GM19463 (cell line): ENCODE measurements around the gene FAM216B.
"Not testable (repeated sequence)": the region's sequence is repeated elsewhere in the genome, so short reads cannot be mapped to it uniquely, and the experiment has no call there.

ENCODE experiments used
- ATAC-seq: cut with Tn5 transposase; IDR thresholded peaks from one replicate; pipeline ENCODE4 v1.9.1; 2021; ENCODE audit warnings: mild to moderate bottlenecking, moderate library complexity; ENCODE audit not compliant: unreplicated experiment

The FAM216B gene

DNA sequence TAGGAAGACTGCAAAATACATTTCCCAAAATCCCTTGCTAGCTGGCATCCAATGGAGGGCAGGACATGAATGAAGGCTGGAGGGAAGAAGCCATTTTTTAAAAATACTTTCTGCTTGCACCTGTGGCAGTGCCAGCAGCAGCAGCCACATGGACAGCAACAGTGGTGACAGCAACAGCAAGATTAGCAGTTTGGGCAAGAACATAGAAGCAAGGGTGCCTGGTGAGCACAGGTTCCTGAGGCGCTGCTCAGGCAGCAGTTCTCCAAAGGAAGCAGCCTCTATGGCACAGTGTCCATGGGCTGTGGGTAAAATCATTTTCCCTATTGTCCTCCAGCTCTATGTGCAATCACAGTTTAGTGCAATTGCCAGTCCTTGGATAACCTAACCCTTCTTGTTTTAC is 1.3 kb upstream of the FAM216B start:
- no peak for ATAC-seq

GRCh38 chr13:42786715-42787114 is 5.3 kb downstream of the FAM216B start:
- no peak for ATAC-seq

- no peak for ATAC-seq
Measured at GRCh38 chr13:42788601-42789000, 7.2 kb downstream of the FAM216B start.

GRCh38 chr13:42792154-42792553 is 10.8 kb downstream of the FAM216B start:
- ATAC-seq = no peak

- ATAC-seq = no peak
Measured at GRCh38 chr13:42794577-42795275, 13.3 kb downstream of the FAM216B start.

DNA sequence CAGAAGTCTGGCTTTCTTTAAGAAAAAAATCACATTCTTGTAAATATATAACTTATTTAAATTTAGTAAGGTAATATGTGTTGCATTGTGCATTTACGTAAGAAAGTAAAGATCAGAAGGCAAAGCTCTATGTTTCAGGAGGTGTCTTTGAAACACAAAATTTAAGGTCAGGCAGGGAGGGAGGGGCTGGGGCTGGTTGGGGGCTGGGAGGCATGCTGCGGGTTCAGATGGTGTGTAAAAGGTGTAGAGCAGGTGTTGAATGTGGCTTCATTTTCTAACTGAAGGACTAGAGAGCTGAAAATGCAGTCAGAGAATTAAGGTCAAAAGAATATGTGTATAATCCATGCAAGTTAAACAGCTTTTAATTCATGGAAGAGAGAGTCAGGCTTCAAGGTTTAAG is 14.3 kb downstream of the FAM216B start:
- ATAC-seq = no peak

GRCh38 chr13:42796747-42797356 is 15.5 kb downstream of the FAM216B start:
- ATAC-seq = no peak

- ATAC-seq = no peak
Measured at GRCh38 chr13:42798118-42798517, 16.7 kb downstream of the FAM216B start.

GRCh38 chr13:42800109-42800643 is 18.8 kb downstream of the FAM216B start:
- no peak for ATAC-seq

- peak; percentile 14 for ATAC-seq
Measured at GRCh38 chr13:42803563-42804204, 22.3 kb downstream of the FAM216B start.

GRCh38 chr13:42804244-42804874 is 23.0 kb downstream of the FAM216B start:
- ATAC-seq = peak; percentile 69

DNA sequence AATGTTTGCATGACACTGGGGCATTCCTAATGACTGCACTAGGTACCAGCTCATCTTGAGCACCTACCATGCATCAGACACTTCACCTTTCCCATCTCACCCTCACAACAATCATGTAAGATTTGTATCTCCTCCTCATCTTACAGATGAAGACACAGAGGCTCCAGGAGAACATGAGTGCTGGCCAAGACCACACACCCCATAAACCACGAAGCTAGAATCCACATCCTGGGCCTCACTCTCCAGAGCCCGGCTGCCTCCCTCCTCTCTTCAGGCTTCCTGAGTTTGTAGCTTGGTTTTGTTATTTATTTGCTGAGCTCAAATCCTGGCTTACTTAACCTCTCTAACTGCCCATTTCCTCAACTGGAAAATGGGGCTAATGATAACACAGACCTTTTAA is 25.9 kb downstream of the FAM216B start:
- ATAC-seq = no peak

DNA sequence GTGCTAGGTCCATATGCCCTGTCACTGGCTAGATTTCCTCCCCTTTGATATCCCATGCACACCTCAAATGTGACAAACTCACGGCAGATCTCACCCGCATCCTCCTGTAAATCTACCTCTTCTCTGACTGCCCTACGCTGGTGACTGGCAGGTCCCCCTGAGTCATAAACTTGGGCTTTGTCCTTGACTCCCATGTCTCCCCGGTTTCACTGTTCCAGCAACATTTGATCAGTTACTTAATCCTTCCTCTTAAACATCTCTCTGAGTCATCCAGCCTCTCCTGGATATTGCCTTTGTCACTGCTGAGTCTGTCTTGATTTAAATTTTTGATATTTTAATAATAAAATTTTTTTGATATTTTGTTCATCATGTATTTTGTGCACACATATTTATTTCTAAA is 26.5 kb downstream of the FAM216B start:
- ATAC-seq = no peak

- no peak for ATAC-seq
Measured at GRCh38 chr13:42808341-42808940, 27.1 kb downstream of the FAM216B start.

DNA sequence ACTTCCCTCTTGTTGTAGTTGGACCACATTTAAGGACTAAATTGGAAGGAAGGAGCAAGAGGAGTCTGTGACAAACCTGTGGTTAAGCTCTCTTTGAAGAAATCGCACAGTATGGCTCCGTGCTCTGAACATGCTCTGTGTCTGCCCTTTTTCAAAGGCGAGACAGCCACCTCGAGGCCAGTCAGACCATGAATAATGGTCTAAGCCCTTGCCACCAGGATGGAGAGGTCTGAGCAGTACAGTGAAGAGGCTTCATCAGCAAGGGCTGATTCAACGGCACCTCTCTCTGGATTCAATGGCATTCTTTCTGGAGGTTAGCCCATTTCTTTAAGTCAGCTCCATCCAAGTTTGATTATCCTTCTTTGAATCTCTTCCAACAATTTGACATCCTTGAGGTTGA is 30.9 kb downstream of the FAM216B start:
- ATAC-seq = no peak

DNA sequence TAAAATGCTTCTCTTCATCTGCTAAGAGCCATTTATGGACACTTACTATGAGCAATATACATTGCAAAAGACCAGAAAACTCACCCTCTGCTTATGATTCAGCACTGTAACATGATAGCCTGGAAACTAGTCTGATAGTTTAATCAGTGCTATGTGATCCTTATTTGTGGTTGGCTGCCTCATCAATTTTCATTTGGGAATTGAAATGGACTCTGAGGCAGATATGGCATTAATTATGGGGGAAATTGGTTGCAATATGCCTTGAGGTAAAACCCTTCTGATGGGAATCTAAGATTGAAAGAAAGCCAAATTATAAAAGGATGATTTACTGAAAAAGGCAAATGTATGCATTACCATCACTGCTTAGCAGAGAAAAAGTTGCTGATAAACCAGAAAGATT is 33.5 kb downstream of the FAM216B start:
- no peak for ATAC-seq

DNA sequence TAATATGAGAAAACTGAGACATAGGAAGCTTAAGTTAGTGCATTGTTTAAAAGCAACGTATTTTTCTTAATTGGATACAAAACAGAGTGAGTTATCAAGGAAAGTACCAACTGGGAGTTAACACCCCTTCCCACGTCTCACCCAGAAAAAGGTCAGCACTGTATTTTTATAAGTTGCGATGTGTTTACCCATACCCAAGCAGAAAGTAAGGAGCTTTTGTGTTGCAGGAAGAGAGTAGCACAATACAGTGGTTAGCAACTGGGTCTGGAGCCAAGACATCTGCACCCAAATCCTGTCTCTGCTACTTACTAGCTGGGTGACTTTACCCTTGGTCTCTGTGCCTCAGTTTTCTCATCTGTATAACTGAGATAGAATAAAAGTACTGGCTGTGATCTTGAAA is 34.3 kb downstream of the FAM216B start:
- ATAC-seq = no peak

DNA sequence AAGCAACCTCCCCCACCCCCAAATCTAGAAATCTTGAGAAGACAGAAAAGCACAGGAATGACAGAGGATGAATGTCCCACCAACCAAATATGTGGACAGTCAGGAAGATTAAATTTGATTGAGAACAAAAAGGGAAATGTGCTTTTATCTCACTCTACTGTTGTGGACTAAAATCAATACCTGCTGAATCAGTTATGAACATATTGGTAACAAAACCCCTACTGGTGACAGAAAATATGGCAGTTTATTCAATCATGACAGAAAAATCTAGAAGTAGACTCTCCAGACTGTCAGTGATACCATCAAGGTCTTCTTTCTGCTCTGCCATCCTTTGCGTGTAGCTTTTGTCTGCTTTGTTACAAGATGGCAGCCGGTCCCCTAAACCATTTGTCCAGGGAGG is 35.2 kb downstream of the FAM216B start:
- no peak for ATAC-seq

- ATAC-seq = not testable (repeated sequence)
Measured at GRCh38 chr13:42819687-42820086, 38.3 kb downstream of the FAM216B start.

- ATAC-seq = no peak
Measured at GRCh38 chr13:42820451-42820850, 39.1 kb downstream of the FAM216B start.

- ATAC-seq = no peak
Measured at GRCh38 chr13:42821437-42821836, 40.1 kb downstream of the FAM216B start.
